Endothelial cell of umbilical vein (primary cell): ENCODE measurements around the gene NRDE2. TPM values are rescaled to one million over a fixed set of nuclear protein-coding genes. Genes with fewer than 3 reads are reported as not detected.

Source experiments
- BruUV-seq: library from RNA; stranded (reverse); fragments of 400-500 nt; replicated peaks from 2 replicates; lab custom pipeline; 2021; lab: Mats Ljungman, UMichigan
- CTCF ChIA-PET: fragments of 300-600, 350-600 bp; sonication (Branson Sonifier 250); formaldehyde crosslinking; loops from one replicate; lab custom pipeline; 2021; ENCODE audit warnings: antibody characterized with exemption, inconsistent platforms; lab: Charles Lee
- POLR2A ChIA-PET: fragments of 300-600, 350-600 bp; sonication (Branson Sonifier 250); formaldehyde crosslinking; loops from one replicate; lab custom pipeline; 2021; ENCODE audit warnings: antibody characterized with exemption, inconsistent platforms; lab: Charles Lee
- DNase-seq: peaks from one replicate; pipeline ENCODE4 v3.0.0-alpha.2; 2011; ENCODE audit warnings: low read depth, low spot score
- FAIRE-seq: peaks from 2 replicates; lab custom pipeline; 2011; peaks lifted over from hg19 to GRCh38; lab: Jason Lieb, UNC
- H2AFZ ChIP-seq: 2 replicates; pipeline ENCODE4 v1.6.0; 2012; ENCODE audit warnings: low read depth, low read length, control low read depth, inconsistent platforms
- H3K27ac ChIP-seq: 2 replicates; pipeline ENCODE4 v1.5.1; 2011; ENCODE audit warnings: low read depth, mild to moderate bottlenecking, control low read depth, low read length, moderate library complexity; ENCODE audit not compliant: insufficient read depth
- H3K27me3 ChIP-seq, 2 experiments: 2 replicates each; pipeline versions ENCODE4 v1.6.0 to v1.6.1; 2011; ENCODE audit warnings: low read length in 2 of 2, mixed read lengths in 1 of 2; ENCODE audit not compliant: control insufficient read depth in 2 of 2, insufficient read depth in 2 of 2
- H3K36me3 ChIP-seq, 2 experiments: 2 replicates in 1 of 2; 3 replicates in 1 of 2; pipeline ENCODE4 v1.5.1; 2011; ENCODE audit warnings: low read length in 2 of 2, mild to moderate bottlenecking in 1 of 2, moderate library complexity in 1 of 2; ENCODE audit not compliant: control insufficient read depth in 2 of 2, insufficient read depth in 2 of 2; ENCODE audit errors: extremely low read depth in 1 of 2
- H3K4me1 ChIP-seq: 3 replicates; pipeline ENCODE4 v1.5.1; 2011; ENCODE audit warnings: mild to moderate bottlenecking, low read length; ENCODE audit not compliant: control insufficient read depth, insufficient read depth; ENCODE audit errors: extremely low read depth
- H3K4me2 ChIP-seq: 2 replicates; pipeline ENCODE4 v1.6.1; 2011; ENCODE audit warnings: low read length, control low read depth, mixed read lengths; ENCODE audit not compliant: insufficient read depth
- H3K4me3 ChIP-seq, 3 experiments: fragments of 200-600 bp in 1 of 3; sonication (generic), shearing (Covaris generic) in 1 of 3; replicated peaks in 1 of 3; 2 replicates each; pipeline ENCODE4 v1.5.1; 2011 to 2016; ENCODE audit warnings: control low read depth in 3 of 3, low read length in 3 of 3, mild to moderate bottlenecking in 2 of 3, inconsistent platforms in 1 of 3, low read depth in 1 of 3, moderate library complexity in 1 of 3; ENCODE audit not compliant: insufficient read depth in 1 of 3
- H3K79me2 ChIP-seq: 2 replicates; pipeline ENCODE4 v1.6.0; 2012; ENCODE audit warnings: low read length, inconsistent platforms; ENCODE audit not compliant: control insufficient read depth, insufficient read depth
- H3K9ac ChIP-seq: replicated peaks from 2 replicates; pipeline ENCODE3; 2011; ENCODE audit warnings: low read length, control low read depth; ENCODE audit not compliant: insufficient read depth; ENCODE audit errors: extremely low read depth
- H3K9me1 ChIP-seq: replicated peaks from 3 replicates; pipeline ENCODE4 v1.6.0; 2011; ENCODE audit warnings: mild to moderate bottlenecking, low read length; ENCODE audit not compliant: control insufficient read depth, insufficient read depth; ENCODE audit errors: extremely low read depth
- H3K9me3 ChIP-seq: replicated peaks from 2 replicates; pipeline ENCODE4 v1.5.1; 2012; ENCODE audit warnings: low read length, inconsistent platforms; ENCODE audit not compliant: control insufficient read depth, insufficient read depth
- H4K20me1 ChIP-seq: replicated peaks from 2 replicates; pipeline ENCODE3; 2011; ENCODE audit warnings: mild to moderate bottlenecking, low read length; ENCODE audit not compliant: control insufficient read depth, insufficient read depth; ENCODE audit errors: extremely low read depth
- CTCF ChIP-seq, 2 donors: IDR thresholded peaks; 1 replicate in 1 of 2; 2 replicates in 1 of 2; pipeline ENCODE4 v1.5.1; 2011; ENCODE audit warnings: low read length in 2 of 2, mild to moderate bottlenecking in 2 of 2, moderate library complexity in 2 of 2, control low read depth in 1 of 2, inconsistent platforms in 1 of 2, low read depth in 1 of 2; ENCODE audit not compliant: insufficient read depth in 1 of 2; ENCODE audit errors: extremely low read depth in 1 of 2
- EZH2 ChIP-seq: IDR thresholded peaks from 2 replicates; pipeline ENCODE4 v1.6.1; 2012; ENCODE audit warnings: borderline replicate concordance, low read depth, mild to moderate bottlenecking, moderate library complexity, low read length, inconsistent platforms; ENCODE audit not compliant: severe bottlenecking
- FOS ChIP-seq: IDR thresholded peaks from 2 replicates; pipeline ENCODE4 v1.6.1; 2011; ENCODE audit warnings: mild to moderate bottlenecking, low read length, moderate library complexity, borderline replicate concordance; ENCODE audit not compliant: insufficient read depth
- GATA2 ChIP-seq: IDR thresholded peaks from 2 replicates; pipeline ENCODE4 v1.7.0; 2011; ENCODE audit warnings: low read depth, mild to moderate bottlenecking, moderate library complexity, mixed read lengths, low read length; ENCODE audit not compliant: insufficient read length, insufficient read depth
- JUN ChIP-seq: IDR thresholded peaks from 2 replicates; pipeline ENCODE4 v1.6.1; 2011; ENCODE audit warnings: borderline replicate concordance, low read depth; ENCODE audit not compliant: insufficient read length, insufficient read depth
- MYC ChIP-seq: IDR thresholded peaks from one replicate; pipeline ENCODE4 v1.6.1; 2011; ENCODE audit warnings: mild to moderate bottlenecking, low read depth, low read length
- POLR2A ChIP-seq: IDR thresholded peaks from 2 replicates; pipeline ENCODE4 v1.6.1; 2012; ENCODE audit warnings: low read depth, mild to moderate bottlenecking, control low read depth, low read length
- POLR2AphosphoS5 ChIP-seq: IDR thresholded peaks from 2 replicates; pipeline ENCODE4 v1.6.1; 2012; ENCODE audit warnings: low read depth, mild to moderate bottlenecking, control low read depth, low read length, moderate library complexity; ENCODE audit not compliant: insufficient read depth
- dilution Hi-C: fragments of 300-500 bp; cut with MboI; formaldehyde crosslinking; loops from one replicate; pipeline ENCODE4 v1.15.0; 2019; ENCODE audit warnings: low sequenced_read_pairs; ENCODE audit not compliant: extremely low pct_ligation_motif_present
- intact Hi-C: fragments of 100-400 bp; cut with micrococcal nuclease; formaldehyde crosslinking; loops from one replicate; pipeline ENCODE4 v1.10.0; 2022
- polyA plus RNA-seq, 4 experiments: library from polyadenylated mRNA; depleted of rRNA in 3 of 4; stranded (reverse) in 3 of 4; unstranded in 1 of 4; fragments of >200 nt; gene quantifications; 2 replicates each; pipeline versions ENCODE4 v1.2.1 to v1.2.3, GENCODE V29; 2011 to 2012; ENCODE audit warnings: missing spikeins in 1 of 4
- total RNA-seq: library from RNA; stranded (reverse); gene quantifications from 2 replicates; pipeline ENCODE4 v1.2.3, GENCODE V29; 2021
- TF ChIP-seq, protein P1 (sequence below): IDR thresholded peaks from 2 replicates; pipeline ENCODE4 v1.6.1; 2011; ENCODE audit not compliant: insufficient read depth, insufficient read length

The NRDE2 gene
- total and polyA plus RNA-seq, 2 donors (not counting 3 experiments of a cell fraction or from before 2014, with no cell fraction given), result 8.5 to 22.1 TPM

DNA sequence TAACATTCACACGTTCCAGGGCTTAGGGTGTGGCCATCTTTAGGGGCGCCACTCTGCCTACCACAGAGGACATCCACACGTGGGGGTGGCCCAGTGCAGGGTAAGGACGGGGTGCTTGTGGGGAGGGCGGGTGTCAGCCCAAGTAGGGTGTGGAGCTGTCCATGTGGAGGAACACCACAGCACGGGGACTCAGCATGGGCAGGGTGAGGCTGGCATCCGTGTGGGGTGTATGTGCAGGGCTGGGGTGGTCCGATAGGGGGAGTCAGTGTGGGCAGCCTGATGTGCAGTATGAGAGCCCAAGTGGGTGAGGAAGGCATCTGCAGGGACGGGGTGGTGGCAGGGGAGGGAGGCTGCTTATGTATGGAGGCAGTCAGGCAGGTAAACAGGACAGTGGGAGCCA is 57.7 kb downstream of the NRDE2 start:
- DNase-seq (no peak), FAIRE-seq (no peak)
- no peak overlapping the region for H2AFZ ChIP-seq
- dilution Hi-C loops, result no loop called here
- no peak overlapping the region for H3K4me2 ChIP-seq
- H3K9ac ChIP-seq, result no peak overlapping the region
- POLR2A ChIA-PET, result no interaction called here
- no TSS peak for BruUV-seq
- H3K36me3 ChIP-seq, result peaks cover 22 to 27% of the 10 kb centered on the region in 2 experiments
- no peak overlapping the region for H3K4me3 ChIP-seq
- CTCF ChIA-PET, result interaction anchor here (1.2 kb wide), 1 partner anchor 16 kb away, joined by 3 read pairs; no protein-coding TSS in a partner anchor
- intact Hi-C loops, result no loop called here
- H4K20me1 ChIP-seq, result no peaks in the 10 kb centered on the region
- H3K4me1 ChIP-seq, result peaks cover 34% of the 10 kb centered on the region
- TF ChIP-seq CTCF (IDR thresholded peaks at IDR 0.05; ENCODE audit: extremely low read depth in 1 of 2, insufficient read depth in 1 of 2, low read depth in 1 of 2, low read length in 2 of 2), result peak; percentile 6 to 21
- no peak for TF ChIP-seq GATA2
- TF ChIP-seq POLR2AphosphoS5, result peak; percentile 9
- no peak for TF ChIP-seq JUN
- TF ChIP-seq, protein P1, sequence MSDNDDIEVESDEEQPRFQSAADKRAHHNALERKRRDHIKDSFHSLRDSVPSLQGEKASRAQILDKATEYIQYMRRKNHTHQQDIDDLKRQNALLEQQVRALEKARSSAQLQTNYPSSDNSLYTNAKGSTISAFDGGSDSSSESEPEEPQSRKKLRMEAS, result no peak
- TF ChIP-seq FOS, result no peak
- TF ChIP-seq POLR2A, result no peak
- no peak for TF ChIP-seq MYC
- no peak for TF ChIP-seq EZH2
- H3K9me3 ChIP-seq, result no peaks in the 10 kb centered on the region
- no peaks in the 10 kb centered on the region for H3K27me3 ChIP-seq
- no peaks in the 10 kb centered on the region for H3K9me1 ChIP-seq
- H3K27ac ChIP-seq, result peak overlapping the region; percentile 87
- peaks cover 2% of the 10 kb centered on the region for H3K79me2 ChIP-seq
